IMR-90 (cell line): ENCODE results near the gene ITGA6.

Experiments used
- CEBPB ChIP-seq: IDR thresholded peaks from 2 replicates; pipeline ENCODE4 v1.6.1; 2012; ENCODE audit warnings: low read depth, low read length, improper control_type of control experiment
- CTCF ChIP-seq: conservative IDR thresholded peaks from 2 replicates; pipeline ENCODE4 v1.5.1; 2012; ENCODE audit warnings: mild to moderate bottlenecking, low read depth, low read length, improper control_type of control experiment
- MXI1 ChIP-seq: IDR thresholded peaks from 2 replicates; pipeline ENCODE4 v1.6.1; 2012; ENCODE audit warnings: low read depth, mild to moderate bottlenecking, low read length, moderate library complexity, borderline replicate concordance
- POLR2A ChIP-seq: IDR thresholded peaks from 2 replicates; pipeline ENCODE4 v1.6.1; 2012; ENCODE audit warnings: mild to moderate bottlenecking, low read depth, low read length
- RAD21 ChIP-seq: IDR thresholded peaks from 2 replicates; pipeline ENCODE4 v1.6.1; 2012; ENCODE audit warnings: low read length, improper control_type of control experiment
- SMC3 ChIP-seq: fragments of 150-350 bp; IDR thresholded peaks from 2 replicates; pipeline ENCODE4 v1.6.1; 2016; ENCODE audit warnings: low read depth, mild to moderate bottlenecking, antibody characterized with exemption, low read length, moderate library complexity
- TF ChIP-seq, protein P1 (sequence below): fragments of 150-350 bp; IDR thresholded peaks from 2 replicates; pipeline ENCODE4 v1.6.1; 2017; ENCODE audit warnings: mild to moderate bottlenecking, antibody characterized with exemption, low read length, low read depth

- TF ChIP-seq POLR2A (no peak), CTCF (no peak), CEBPB (no peak), SMC3 (no peak), RAD21 (no peak), MXI1 (no peak)
- TF ChIP-seq, protein P1, sequence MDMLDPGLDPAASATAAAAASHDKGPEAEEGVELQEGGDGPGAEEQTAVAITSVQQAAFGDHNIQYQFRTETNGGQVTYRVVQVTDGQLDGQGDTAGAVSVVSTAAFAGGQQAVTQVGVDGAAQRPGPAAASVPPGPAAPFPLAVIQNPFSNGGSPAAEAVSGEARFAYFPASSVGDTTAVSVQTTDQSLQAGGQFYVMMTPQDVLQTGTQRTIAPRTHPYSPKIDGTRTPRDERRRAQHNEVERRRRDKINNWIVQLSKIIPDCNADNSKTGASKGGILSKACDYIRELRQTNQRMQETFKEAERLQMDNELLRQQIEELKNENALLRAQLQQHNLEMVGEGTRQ, result no peak
Measured at GRCh38 chr2:172449911-172450550, 22.6 kb downstream of the ITGA6 start.
